LNCAP (cell line): ENCODE measurements around the gene FOXN3.

Experiments
- TF ChIP-seq, protein P1 (sequence below): fragments of 450-650 bp; IDR thresholded peaks from 2 replicates; pipeline ENCODE4 v1.5.1; 2017; ENCODE audit warnings: mild to moderate bottlenecking

The FOXN3 gene

DNA sequence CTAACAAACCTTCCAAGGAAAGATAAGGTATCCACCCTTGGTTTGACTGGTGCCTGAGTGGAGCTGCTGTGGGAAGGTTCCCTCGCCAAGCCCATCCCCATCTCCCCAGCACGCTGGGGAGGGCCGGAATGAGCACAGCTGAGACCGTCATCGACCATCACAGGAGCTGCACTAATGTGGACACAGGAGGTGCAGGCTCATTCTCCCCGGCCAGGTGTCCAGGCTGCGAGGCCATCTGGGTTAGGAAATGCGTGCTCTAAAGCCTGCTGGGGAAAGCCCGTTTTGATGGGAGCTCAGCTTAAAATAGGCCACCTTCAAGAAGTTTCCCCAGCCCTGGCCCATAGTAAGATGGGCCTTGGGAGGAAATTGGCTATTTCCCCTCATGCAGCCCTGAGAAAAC, 35.2 kb upstream of the FOXN3 start:
- TF ChIP-seq, protein P1, sequence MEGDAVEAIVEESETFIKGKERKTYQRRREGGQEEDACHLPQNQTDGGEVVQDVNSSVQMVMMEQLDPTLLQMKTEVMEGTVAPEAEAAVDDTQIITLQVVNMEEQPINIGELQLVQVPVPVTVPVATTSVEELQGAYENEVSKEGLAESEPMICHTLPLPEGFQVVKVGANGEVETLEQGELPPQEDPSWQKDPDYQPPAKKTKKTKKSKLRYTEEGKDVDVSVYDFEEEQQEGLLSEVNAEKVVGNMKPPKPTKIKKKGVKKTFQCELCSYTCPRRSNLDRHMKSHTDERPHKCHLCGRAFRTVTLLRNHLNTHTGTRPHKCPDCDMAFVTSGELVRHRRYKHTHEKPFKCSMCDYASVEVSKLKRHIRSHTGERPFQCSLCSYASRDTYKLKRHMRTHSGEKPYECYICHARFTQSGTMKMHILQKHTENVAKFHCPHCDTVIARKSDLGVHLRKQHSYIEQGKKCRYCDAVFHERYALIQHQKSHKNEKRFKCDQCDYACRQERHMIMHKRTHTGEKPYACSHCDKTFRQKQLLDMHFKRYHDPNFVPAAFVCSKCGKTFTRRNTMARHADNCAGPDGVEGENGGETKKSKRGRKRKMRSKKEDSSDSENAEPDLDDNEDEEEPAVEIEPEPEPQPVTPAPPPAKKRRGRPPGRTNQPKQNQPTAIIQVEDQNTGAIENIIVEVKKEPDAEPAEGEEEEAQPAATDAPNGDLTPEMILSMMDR, result no peak

DNA sequence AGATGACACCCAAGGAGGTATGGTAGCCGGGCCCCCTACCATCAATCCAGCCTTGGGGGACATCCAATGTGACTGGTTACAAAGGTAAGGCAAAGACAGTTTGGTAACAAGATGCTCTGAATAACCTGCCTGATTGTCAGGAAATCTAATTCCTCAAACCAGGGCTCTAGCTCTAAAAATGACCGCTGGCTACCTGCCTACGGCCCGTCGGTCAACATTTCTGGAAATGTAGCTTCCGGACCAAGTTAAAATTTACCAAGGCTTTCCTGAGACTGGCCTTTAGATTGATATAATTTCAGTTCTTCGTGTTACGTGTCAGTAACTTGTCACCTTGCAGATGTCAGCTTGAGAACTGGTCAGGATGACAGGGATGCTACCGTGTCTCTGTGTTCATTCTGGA, 34.2 kb upstream of the FOXN3 start:
- TF ChIP-seq, protein P1, result no peak

DNA sequence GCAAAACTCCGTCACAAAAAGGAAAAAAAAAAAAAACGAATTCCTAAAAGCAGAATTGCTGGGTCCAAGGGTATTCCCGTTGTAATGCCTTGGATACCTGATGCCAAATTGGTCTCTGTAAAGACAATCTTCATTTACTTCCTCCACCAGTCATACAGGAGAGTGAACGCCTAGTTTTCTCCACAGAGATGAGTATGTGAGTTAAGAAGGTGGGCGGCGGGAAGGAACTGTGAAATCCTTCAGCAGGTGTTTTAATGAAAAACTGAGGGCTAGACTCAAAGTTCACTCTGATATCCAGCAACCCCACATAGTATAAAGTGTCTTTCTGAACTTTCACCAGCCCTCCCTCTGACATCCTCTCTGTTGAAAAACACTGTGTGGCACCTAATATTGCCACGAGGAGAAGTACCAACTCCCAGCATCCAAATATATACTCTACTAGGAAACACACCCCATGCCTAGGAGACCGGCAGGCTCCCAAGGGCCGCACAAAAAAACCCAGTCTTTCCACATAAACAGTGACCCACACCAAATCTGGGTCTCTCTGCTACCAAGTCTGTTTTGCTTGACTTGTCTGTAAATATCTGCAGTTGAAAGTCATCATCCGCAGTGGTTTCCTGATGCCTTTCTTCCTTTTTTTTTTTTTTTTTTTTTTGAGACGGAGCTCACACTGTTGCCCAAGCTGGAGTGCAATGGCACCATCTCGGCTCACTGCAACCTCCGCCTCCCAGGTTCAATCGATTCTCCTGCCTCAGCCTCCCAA, 30.3 kb upstream of the FOXN3 start:
- TF ChIP-seq, protein P1, result no peak

DNA sequence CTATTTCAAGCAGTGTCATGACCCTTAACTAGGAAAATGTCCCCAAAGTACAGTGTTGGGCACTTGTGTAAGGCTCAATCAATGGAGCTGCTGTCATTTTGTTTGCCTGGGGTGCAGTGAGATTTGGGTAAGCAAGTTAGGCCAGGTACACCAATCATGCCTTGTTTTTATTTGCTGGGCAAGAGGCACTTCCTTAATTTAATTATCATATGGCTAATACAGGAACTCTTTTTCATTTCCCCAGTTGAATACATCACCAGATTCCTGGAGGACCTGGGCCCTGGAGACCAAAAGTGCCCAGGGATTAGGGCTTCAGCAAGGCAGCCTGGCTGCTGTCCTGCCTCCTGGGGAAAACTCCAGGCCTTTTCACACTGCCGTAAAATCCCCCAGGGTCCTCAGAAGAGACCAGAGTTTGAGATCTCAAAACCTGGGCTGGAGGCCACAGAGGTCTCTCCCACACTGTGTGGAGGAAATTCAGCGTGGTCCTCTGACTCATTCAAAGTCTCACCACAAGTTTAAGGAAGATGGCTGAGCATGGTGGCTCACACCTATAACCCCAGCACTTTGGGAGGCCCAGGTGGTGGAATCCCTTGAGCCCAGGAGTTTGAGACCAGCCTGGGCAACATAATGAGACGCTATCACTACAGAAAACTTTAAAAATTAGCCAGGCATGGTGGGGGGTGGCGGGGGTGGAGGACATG, 28.4 kb upstream of the FOXN3 start:
- TF ChIP-seq, protein P1, result no peak

DNA sequence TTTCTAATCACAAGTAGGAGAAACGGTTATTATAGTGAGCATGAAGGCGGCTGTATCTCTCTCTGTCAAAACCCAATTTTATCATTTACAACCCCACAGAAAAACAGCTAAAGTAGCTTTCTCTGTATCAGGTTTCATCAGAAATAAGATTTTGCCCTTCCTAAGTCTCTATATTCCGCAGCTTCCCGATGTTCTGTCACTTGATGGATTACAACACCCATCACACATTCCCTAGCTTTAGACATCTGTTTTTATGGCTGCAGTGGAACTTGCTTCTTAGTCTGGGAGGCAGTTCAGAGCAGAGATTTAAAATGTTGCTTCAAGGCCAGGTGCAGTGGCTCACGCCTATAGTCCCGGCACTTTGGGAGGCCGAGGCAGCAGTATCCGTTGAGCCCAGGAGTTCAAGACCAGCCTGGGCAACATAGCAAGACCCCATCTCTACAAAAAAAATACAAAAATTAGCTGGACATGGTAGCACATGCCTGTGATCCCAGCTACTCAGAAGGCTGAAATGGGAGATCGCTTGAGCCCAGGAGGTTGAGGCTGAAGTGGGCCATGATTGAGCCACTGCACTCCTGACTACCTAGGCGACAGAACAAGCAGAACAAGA, 27.6 kb upstream of the FOXN3 start:
- TF ChIP-seq, protein P1, result no peak

DNA sequence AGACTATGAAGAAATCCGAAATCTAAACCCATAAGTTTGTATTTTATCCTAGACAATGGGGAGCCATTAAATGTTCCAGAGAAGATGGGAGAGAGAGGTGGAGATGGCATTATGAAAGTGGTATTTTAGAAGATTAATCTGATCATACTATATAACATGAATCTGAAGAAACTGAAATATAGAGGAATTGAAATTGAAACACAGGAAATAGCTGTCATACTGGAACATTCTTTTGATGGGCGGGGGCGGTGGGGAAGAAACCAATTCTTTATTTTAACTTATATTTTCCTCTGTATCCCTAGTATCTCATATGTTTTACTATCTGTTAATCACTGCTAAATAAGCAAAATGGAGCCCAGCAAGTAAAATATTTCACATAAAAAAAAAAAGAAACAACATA, 27.0 kb upstream of the FOXN3 start:
- TF ChIP-seq, protein P1, result no peak

DNA sequence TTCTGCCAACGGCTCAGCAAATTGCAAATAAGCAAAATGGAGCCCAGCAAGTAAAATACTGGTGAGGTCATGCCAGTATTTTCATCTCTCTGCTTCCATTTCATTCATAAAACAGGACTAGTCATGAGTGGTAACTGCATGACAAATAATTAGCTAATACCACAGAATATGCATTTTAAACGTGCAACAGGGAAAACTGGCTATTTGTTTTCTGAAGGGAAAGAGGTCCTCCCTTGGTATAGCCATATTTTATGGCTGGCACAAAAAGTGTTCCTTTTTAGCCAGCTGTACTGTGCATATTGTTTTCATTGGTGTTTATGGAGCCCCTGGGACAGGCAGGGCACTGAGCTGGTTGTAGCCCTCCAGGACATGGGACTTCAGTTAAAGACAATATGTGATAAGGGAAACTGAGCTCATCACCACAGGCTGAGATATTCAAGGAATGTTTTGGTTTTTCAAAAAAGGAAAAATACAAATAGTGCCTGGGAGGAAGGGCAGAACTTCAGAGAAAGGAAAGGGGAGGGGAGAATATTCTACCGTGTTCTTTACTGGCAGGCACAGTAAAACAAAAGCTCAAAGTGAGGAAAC, 26.1 kb upstream of the FOXN3 start:
- TF ChIP-seq, protein P1, result no peak
